HL-60 (cell line): ENCODE data around the gene SLC25A20.

ENCODE experiments used
- POLR2AphosphoS5 ChIP-seq: IDR thresholded peaks from 2 replicates; pipeline ENCODE4 v1.6.1; 2012; ENCODE audit warnings: low read depth
- TF ChIP-seq, protein P1 (sequence below): IDR thresholded peaks from one replicate; pipeline ENCODE4 v1.5.1; 2011; ENCODE audit warnings: low read length, control low read depth, inconsistent platforms; ENCODE audit not compliant: insufficient read depth

GRCh38 chr3:48934333-48934991 is 35.8 kb upstream of the SLC25A20 start:
- TF ChIP-seq, protein P1, sequence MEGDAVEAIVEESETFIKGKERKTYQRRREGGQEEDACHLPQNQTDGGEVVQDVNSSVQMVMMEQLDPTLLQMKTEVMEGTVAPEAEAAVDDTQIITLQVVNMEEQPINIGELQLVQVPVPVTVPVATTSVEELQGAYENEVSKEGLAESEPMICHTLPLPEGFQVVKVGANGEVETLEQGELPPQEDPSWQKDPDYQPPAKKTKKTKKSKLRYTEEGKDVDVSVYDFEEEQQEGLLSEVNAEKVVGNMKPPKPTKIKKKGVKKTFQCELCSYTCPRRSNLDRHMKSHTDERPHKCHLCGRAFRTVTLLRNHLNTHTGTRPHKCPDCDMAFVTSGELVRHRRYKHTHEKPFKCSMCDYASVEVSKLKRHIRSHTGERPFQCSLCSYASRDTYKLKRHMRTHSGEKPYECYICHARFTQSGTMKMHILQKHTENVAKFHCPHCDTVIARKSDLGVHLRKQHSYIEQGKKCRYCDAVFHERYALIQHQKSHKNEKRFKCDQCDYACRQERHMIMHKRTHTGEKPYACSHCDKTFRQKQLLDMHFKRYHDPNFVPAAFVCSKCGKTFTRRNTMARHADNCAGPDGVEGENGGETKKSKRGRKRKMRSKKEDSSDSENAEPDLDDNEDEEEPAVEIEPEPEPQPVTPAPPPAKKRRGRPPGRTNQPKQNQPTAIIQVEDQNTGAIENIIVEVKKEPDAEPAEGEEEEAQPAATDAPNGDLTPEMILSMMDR = no peak
- TF ChIP-seq POLR2AphosphoS5 = no peak
